Activated T-cell treated with anti-CD3 and anti-CD28 coated beads, Interleukin-2, amount 50 U/mL, for 24 hours (primary cell): ENCODE data around the gene CYP27B1.
"Not testable (repeated sequence)": the region's sequence is repeated elsewhere in the genome, so short reads cannot be mapped to it uniquely, and the experiment has no call there.

Experiments used
- DNase-seq: peaks from one replicate; pipeline ENCODE4 v3.0.0-alpha.2; 2020
- H3K27ac Mint-ChIP-seq: 2 replicates; pipeline ENCODE4 v1.8.0; 2020; ENCODE audit warnings: mild to moderate bottlenecking, mixed read lengths
- H3K27me3 Mint-ChIP-seq: 2 replicates; pipeline ENCODE4 v1.8.0; 2020; ENCODE audit warnings: mixed read lengths
- H3K36me3 Mint-ChIP-seq: 2 replicates; pipeline ENCODE4 v1.8.0; 2020; ENCODE audit warnings: low read depth, mixed read lengths
- H3K4me1 Mint-ChIP-seq: 2 replicates; pipeline ENCODE4 v1.8.0; 2020; ENCODE audit warnings: low read depth, mixed read lengths
- H3K4me3 Mint-ChIP-seq: 2 replicates; pipeline ENCODE4 v1.8.0; 2020; ENCODE audit warnings: mild to moderate bottlenecking, moderate library complexity, mixed read lengths
- H3K9me3 Mint-ChIP-seq: 2 replicates; pipeline ENCODE4 v1.8.0; 2020; ENCODE audit warnings: mixed read lengths

CYP27B1 gene

GRCh38 chr12:57722716-57723629, 43.9 kb downstream of the CYP27B1 start:
- H3K4me3 Mint-ChIP-seq, result no peak overlapping the region
- H3K4me1 Mint-ChIP-seq, result peaks cover 5% of the 10 kb centered on the region
- H3K36me3 Mint-ChIP-seq, result peaks cover 71% of the 10 kb centered on the region
- no peaks in the 10 kb centered on the region for H3K27me3 Mint-ChIP-seq
- H3K27ac Mint-ChIP-seq, result peak overlapping the region; percentile 81
- DNase-seq, result peak; percentile 30
- H3K9me3 Mint-ChIP-seq, result no peaks in the 10 kb centered on the region

- peaks cover 67% of the 10 kb centered on the region for H3K36me3 Mint-ChIP-seq
- not testable (repeated sequence) for H3K27me3 Mint-ChIP-seq, DNase-seq, H3K4me1 Mint-ChIP-seq, H3K9me3 Mint-ChIP-seq, H3K4me3 Mint-ChIP-seq
- H3K27ac Mint-ChIP-seq, result peak overlapping the region; percentile 55
Observed at GRCh38 chr12:57721846-57722608, 44.9 kb downstream of the CYP27B1 start.

- no peak for DNase-seq
- Mint-ChIP-seq H3K27me3 (no peaks in the 10 kb centered on the region), H3K36me3 (peaks cover 70% of the 10 kb centered on the region), H3K27ac (peak overlapping the region; percentile 61), H3K4me3 (no peak overlapping the region), H3K4me1 (peaks cover 4% of the 10 kb centered on the region), H3K9me3 (no peaks in the 10 kb centered on the region)
Observed at GRCh38 chr12:57720606-57721595, 46.0 kb downstream of the CYP27B1 start.

GRCh38 chr12:57719777-57720605, 46.9 kb downstream of the CYP27B1 start:
- Mint-ChIP-seq H3K9me3 (no peaks in the 10 kb centered on the region), H3K27ac (peak overlapping the region; percentile 61), H3K4me1 (peaks cover 3% of the 10 kb centered on the region), H3K4me3 (no peak overlapping the region), H3K27me3 (no peaks in the 10 kb centered on the region), H3K36me3 (peaks cover 72% of the 10 kb centered on the region)
- no peak for DNase-seq

- no peaks in the 10 kb centered on the region for H3K4me1 Mint-ChIP-seq
- no peak for DNase-seq
- H3K27ac Mint-ChIP-seq, result peak overlapping the region; percentile 51
- H3K4me3 Mint-ChIP-seq, result no peak overlapping the region
- no peaks in the 10 kb centered on the region for H3K27me3 Mint-ChIP-seq
- H3K36me3 Mint-ChIP-seq, result peaks cover 71% of the 10 kb centered on the region
- no peaks in the 10 kb centered on the region for H3K9me3 Mint-ChIP-seq
Observed at GRCh38 chr12:57718641-57719528, 48.0 kb downstream of the CYP27B1 start.

GRCh38 chr12:57717846-57718640, 48.8 kb downstream of the CYP27B1 start:
- Mint-ChIP-seq H3K27me3 (no peaks in the 10 kb centered on the region), H3K36me3 (peaks cover 76% of the 10 kb centered on the region), H3K4me3 (no peak overlapping the region), H3K4me1 (no peaks in the 10 kb centered on the region), H3K27ac (peak overlapping the region; percentile 51), H3K9me3 (no peaks in the 10 kb centered on the region)
- no peak for DNase-seq

- no peak overlapping the region for H3K4me3 Mint-ChIP-seq
- H3K27ac Mint-ChIP-seq, result no peak overlapping the region
- H3K36me3 Mint-ChIP-seq, result peaks cover 79% of the 10 kb centered on the region
- no peak for DNase-seq
- no peaks in the 10 kb centered on the region for H3K9me3 Mint-ChIP-seq
- H3K27me3 Mint-ChIP-seq, result no peaks in the 10 kb centered on the region
- H3K4me1 Mint-ChIP-seq, result no peaks in the 10 kb centered on the region
Observed at GRCh38 chr12:57717131-57717530, 49.7 kb downstream of the CYP27B1 start.

GRCh38 chr12:57716305-57716704, 50.6 kb downstream of the CYP27B1 start:
- Mint-ChIP-seq H3K4me3 (no peak overlapping the region), H3K27me3 (no peaks in the 10 kb centered on the region), H3K27ac (no peak overlapping the region), H3K36me3 (peaks cover 79% of the 10 kb centered on the region), H3K9me3 (no peaks in the 10 kb centered on the region), H3K4me1 (no peaks in the 10 kb centered on the region)
- no peak for DNase-seq

GRCh38 chr12:57715786-57716185, 51.1 kb downstream of the CYP27B1 start:
- H3K27ac Mint-ChIP-seq, result peak overlapping the region; percentile 22
- H3K27me3 Mint-ChIP-seq, result no peaks in the 10 kb centered on the region
- no peaks in the 10 kb centered on the region for H3K9me3 Mint-ChIP-seq
- no peak for DNase-seq
- H3K36me3 Mint-ChIP-seq, result peaks cover 77% of the 10 kb centered on the region
- H3K4me1 Mint-ChIP-seq, result no peaks in the 10 kb centered on the region
- no peak overlapping the region for H3K4me3 Mint-ChIP-seq

GRCh38 chr12:57715036-57715748, 51.7 kb downstream of the CYP27B1 start:
- not testable (repeated sequence) for H3K27me3 Mint-ChIP-seq, H3K4me1 Mint-ChIP-seq, H3K9me3 Mint-ChIP-seq, DNase-seq, H3K4me3 Mint-ChIP-seq, H3K27ac Mint-ChIP-seq
- peaks cover 73% of the 10 kb centered on the region for H3K36me3 Mint-ChIP-seq

- H3K27ac Mint-ChIP-seq, result no peak overlapping the region
- H3K27me3 Mint-ChIP-seq, result no peaks in the 10 kb centered on the region
- DNase-seq, result no peak
- H3K4me3 Mint-ChIP-seq, result no peak overlapping the region
- H3K4me1 Mint-ChIP-seq, result peaks cover 1% of the 10 kb centered on the region
- no peaks in the 10 kb centered on the region for H3K9me3 Mint-ChIP-seq
- H3K36me3 Mint-ChIP-seq, result peaks cover 64% of the 10 kb centered on the region
Observed at GRCh38 chr12:57713209-57713608, 53.7 kb downstream of the CYP27B1 start.

GRCh38 chr12:57712701-57713100, 54.2 kb downstream of the CYP27B1 start:
- no peak overlapping the region for H3K27ac Mint-ChIP-seq
- no peaks in the 10 kb centered on the region for H3K9me3 Mint-ChIP-seq
- H3K4me3 Mint-ChIP-seq, result no peak overlapping the region
- no peaks in the 10 kb centered on the region for H3K27me3 Mint-ChIP-seq
- peaks cover 1% of the 10 kb centered on the region for H3K4me1 Mint-ChIP-seq
- peaks cover 62% of the 10 kb centered on the region for H3K36me3 Mint-ChIP-seq
- DNase-seq, result no peak
